Activated T-cell treated with anti-CD3 and anti-CD28 coated beads for 24 hours (primary cell): ENCODE measurements around the gene CCDC89.

Experiments used
- DNase-seq: peaks from one replicate; pipeline ENCODE4 v3.0.0-alpha.2; 2020; ENCODE audit warnings: low read depth

The CCDC89 gene

DNA sequence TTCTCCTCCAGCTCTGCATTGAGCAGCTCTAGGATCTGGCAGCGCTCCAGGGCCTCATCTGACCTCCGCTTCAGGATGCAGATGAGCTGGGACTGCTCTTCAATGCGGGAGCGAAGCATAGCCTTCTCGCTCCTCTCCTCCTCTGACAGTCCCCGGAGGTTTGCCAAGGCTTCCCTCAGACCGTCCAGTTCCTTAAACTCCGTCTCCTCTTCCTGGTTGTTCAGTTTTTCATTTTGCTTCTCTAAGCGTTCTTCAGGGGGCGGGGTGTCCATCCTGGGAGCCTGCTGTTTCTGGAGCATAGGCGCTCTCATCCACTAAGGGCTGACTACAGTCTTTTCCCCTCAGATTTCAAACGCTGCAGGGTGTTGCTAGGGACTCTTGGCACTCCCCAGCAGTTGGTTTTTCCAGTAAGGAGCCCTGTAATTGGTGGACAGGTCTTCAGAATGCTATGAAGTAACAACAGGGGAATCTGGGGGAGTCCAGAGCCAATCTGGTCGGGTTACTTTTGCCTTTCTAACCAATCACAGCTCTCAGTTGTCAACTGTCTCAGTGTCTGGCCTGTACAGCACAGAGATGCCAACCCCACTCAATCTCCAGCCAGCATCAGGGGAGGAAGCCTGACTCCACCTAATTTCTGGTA is at the start of gene CCDC89:
TSS of gene CCDC89 (minus strand) at position 376 of the 640 bp plus-strand sequence. CDS start at position 311, 65 bp downstream.
- DNase-seq, result no peak

DNA sequence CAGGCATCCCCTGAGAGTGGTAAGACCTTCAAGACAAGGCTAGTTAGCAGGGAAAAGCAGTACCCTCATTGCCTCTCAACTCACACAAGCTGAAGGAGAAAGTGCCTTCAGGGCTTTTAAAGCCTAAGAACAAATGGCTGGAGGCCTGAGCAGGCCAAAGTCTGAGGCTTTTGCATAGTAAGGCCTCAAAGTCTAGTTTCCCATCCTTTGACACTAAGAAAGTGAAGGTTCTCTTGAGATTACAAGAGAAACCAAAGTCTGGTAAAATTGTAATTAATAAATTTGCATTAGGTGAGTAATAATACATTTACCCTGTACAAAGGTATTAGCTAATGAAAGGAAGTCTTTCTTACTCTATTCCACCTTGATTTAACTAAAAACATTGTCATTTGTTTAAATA is 47.0 kb upstream of the CCDC89 start:
- DNase-seq, result no peak

DNA sequence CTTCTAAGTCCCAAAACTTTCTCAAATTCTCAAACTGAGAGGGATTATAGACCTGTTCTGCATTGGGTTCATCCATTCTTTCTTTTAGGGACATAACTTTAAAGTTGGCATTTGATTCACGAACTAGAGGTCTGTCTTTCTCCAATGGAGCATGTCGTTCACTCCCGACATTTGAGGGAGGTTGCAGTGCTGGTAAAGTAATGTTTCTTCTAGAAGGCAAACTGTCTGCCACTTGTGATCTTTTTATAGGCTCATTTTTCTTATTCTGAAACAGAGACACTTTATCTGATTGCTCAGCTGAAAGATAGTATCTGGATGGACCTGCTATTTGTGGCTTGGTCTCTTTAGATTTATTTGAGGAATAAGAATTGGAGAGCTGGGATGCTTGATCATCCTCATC is 40.4 kb upstream of the CCDC89 start:
- no peak for DNase-seq

DNA sequence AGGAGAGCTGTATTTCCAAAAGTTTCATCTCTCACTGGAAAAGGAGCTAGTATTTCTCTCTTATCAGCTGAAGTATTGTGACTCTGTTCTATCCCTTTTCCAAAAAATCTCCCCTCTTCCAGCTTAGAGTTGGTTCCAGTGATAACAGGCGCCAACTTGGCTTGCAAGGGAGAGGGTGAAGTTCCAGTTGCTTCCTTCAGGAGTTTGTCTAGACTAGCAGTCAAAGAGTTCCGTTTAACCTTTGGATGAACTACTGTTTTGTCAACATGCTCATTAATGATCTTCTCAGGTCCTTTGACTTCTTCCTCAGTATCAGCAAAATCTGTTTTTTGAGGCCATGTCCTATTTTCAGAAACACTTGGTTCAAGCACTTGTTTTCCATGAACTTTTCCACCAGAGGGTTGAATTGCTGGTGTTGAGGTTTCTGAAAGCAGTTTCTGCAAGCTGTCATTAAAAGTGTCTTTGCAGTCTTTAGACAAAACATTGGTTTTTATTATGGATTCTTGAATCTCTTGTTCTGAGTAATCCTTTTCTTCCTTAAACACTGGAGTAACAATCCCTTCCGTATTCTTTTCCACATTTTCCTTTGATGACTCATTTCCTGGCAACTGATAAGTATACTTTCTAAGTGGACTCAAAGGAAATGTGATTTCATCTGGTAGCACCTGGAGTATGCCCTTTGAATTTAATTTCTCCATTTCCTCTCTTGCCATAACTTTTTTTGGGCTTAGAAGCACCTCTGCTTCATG is 39.7 kb upstream of the CCDC89 start:
- no peak for DNase-seq

DNA sequence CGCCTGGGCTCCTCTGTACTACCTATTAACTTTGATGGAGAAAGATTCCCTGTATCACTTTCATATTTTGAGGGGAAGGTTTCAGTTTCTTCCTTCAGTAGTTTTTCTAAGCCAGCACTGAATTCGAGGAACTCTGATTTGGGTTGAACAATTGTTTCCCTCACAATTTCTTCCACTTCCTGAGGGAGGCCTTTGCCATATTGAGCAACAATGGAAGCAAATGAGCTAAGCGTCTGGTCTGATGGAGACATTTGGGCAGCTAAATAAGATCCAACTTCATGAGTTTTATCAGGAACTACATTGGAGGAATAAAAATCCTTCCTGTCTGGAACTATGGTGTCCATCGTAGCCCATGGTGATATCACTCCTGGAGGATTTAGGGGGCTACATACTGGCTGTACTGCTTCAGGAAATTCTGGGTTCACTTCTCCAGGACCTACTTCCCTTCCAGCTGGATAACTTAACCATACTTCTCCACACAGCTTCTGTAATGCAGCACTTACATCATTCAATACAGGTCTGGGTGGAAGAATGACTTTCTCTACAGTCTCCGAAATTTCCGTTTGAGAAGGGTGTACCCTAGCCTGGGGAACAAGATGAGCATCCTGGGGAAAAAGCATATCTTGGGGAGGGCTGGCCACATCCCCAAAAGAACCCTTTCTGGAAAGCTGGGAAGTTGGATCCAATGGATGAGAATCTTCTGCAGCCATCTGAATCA is 38.9 kb upstream of the CCDC89 start:
- no peak for DNase-seq

DNA sequence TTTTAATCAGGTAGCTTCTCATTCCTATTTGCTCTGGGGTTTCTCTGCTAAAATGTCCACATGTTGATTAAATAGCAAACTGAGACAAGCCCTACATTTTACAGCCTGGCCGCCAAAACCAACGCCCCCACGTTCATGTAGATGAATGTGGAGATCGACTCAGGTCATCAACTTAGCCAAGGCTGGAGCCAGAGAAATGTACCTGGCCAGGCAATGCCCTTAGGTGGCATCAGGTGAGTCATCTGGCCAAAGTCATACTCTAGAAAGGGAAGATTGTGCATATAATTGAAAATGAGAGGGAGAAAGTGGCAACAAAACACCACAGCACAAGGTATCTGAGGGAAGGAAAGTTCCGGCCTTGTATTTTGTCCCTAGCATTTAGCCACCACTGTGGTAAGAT is 37.1 kb upstream of the CCDC89 start:
- no peak for DNase-seq

DNA sequence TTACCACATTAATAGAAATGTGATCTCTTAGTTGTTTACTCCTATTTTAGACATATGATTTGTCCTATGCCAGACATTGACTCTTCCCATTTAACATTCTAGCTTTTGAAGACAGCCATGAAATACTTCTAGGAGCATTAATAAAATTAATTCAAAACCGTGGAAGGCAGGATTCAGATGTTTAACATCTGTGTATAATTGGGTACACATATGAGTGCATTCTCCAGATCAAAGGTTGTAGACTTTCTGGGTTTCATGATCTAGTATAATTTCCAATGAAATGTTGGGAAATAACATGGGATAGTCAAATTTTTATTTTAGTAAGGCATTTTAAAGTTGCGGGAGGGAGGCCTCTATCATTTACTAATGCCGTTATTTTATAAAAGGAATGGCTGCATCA is 35.2 kb upstream of the CCDC89 start:
- DNase-seq, result no peak

DNA sequence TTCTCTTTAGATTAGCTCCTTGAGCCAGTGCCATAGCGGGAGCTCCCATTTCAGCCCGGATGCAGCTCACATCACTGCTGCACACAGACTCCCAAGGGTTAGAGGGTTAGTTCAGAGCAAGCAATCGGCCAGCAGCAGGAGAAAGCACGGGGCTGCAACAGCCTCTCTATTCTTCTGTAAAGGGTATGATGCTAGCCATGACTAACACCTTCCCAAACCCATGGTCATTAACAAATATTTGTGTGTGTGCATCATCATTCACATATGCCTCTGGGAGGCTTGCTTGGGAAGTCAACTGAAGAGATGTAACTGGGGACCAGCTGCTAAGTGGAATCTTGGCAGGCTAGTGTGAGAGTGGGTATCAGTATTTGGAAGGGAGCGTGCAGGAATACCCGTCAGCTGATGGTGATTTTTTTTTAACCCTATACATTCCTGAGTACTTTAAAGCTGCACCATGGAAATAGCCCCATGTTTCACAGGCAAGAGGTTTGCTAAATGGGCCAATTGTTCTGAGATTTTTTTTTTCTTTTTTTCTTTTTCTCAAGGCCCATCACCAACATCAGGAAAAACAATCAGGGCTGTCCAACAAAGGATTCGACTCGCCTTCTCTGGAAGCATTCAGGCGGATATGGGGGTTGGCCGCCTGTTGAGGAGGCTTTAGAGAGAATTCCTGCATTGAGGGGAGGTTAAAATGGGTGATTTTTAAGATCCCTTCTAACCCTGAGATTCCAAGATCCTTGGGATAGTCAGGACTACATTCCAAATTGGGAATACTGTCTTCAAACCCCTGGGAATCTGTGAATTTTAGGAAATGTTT is 33.2 kb upstream of the CCDC89 start:
- DNase-seq, result no peak

DNA sequence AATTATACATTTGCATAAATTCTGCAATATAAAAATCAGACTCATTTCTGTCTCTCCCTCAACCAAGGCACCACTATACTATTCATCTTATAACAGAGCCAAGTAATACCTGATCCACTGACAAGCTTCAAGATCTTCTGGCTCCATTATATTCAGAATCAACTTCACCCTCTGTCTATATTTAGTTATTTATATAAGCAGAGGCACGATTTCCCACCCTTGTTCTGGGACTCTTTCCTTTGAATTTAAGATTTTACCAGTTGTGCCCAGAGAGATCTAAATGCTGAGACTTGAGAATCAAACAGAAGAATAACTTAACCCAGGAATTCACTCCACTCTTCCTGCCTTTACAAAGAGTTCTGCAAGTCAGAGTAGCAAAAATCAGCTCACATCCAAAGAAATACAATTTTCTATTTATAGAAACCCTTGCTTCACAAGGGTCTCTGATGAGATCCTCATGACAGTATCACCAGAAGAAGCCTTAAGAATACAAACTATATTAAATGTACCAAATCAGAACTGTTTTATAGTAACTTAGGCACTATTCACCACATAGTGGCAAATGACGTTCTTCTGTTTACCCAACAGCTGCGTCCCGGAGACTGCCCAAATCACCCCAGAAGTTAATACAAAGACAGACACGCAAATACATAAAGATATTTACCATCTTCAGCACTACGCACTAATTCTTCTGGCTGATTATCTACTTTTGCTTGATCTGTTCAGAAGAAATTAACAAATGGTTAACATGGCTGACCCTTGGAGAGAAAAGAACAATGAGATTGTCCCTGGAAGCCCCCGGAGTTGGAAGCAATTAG is 32.3 kb upstream of the CCDC89 start:
- no peak for DNase-seq

DNA sequence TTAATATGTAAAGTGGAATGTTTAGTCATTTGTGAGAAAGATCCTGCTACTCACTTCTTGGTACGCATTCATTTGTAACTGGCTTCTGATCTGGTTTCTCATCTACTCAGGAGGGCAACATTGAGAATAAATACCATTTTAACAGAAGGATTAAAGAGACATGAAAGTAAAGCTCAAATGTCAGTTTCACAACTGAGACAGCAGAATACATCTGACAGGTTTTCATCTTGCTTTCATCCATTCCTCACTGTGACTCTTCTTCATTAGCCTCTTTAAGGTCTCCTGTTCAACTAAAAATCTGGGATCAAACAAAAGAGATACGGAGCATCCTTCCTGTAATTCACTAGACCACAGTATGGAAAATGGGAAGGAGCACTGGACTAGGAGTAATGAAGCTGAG is 31.4 kb upstream of the CCDC89 start:
- no peak for DNase-seq

DNA sequence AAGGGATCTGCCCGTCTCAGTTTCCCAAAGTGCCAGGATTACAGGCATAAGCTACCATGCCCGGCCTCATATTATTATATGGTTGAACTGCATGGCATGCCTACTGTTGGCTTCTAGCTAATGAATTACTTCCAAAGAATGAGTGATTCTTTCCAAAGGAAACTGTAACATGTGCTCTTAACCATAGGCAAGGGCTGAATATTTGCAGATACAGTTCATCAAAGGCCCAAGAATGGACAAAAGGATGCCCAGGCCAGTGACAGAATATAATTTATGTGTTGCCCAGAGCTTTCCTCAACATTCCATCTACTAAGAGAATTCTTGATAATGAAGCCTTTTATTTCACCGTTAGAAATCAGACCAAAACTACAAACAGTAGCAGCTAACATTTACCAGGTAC is 27.0 kb upstream of the CCDC89 start:
- no peak for DNase-seq

DNA sequence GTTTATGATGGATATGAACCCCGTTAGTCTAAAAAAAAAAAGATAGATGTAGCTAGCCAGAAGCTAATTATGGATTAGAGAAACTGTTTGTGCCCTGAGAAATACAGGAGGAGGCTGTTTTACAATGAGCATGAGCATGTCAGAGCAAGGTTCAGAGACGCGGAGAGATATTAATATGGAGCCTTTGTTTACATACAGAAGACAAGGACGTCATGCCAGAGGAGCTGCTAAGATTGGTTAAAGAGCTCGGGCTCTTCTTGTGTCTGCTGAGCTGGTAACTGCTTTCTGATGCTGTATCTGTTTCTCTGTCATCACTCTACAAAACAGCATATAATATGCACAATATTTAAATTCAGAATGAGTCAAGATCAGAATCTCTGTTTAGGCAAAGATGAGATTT is 24.9 kb upstream of the CCDC89 start:
- DNase-seq, result no peak

DNA sequence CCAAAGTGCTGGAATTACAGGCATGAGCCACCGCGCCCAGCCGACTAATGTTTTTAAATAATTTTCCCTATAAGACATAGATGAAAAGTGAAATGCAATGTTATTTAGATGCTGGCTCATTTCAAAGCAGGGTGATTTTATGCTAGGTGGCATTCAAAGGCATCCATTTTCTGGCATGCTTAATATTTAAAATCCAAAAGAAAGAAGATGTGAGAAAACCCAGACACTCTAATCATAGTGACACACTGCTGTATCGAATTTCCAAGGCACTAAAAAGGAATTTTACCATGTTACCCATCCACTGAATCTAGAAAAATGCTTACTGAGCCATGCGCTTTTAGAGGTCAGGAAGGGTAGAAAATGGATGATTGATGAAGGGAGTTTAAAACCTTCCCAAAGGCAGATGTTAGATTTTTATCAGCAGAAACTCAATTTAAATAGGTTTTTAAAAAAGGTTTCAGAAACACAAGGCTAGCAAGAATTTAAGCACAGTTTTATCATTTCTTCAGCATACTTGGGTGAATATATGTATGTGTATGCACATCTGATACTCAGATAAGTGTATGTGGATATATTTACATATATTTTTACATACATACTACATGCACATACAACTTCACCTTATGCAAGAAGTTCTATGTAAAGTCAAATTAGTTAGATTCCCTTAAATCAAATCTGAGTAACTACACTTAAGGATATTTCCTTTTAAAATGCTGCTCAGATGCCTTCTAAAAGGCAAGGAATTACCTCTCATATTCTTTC is 24.1 kb upstream of the CCDC89 start:
- no peak for DNase-seq

DNA sequence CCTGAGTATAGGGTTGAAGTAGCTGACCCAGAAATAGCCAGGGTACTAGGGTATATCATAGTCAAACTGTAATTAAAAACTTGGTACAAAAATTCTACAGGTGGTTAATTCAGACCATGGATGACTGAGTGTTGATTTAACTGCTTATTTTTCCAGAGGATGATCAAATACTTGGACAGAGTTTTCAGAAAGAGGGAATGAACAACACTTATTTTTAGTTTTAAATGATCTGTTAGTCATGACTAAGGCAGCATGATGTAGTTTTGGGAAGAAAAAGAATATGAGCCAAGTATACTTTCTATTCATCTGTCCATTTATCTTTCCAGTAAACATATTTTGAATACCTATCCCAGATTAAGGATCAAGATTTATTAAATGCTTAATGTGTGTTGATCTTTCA is 19.8 kb upstream of the CCDC89 start:
- DNase-seq, result no peak

DNA sequence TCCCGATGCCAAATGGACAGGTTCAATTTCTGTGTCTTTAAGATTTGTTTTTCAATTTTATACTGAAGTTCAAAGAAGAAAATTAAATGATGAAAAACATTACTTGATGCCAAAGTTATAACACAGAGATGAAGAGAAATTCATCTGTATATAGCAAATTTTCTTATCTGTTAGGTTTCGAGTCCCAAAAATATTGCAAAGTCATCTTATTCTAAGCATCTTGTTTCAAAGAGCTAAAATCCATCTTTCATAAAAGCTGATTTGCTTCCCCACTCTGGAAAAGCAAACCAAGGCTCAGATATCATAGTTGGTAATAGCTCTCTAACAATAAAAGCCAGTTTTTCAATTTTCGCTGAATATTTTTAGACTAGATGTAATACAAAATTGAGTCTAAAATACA is 19.0 kb upstream of the CCDC89 start:
- DNase-seq, result no peak

DNA sequence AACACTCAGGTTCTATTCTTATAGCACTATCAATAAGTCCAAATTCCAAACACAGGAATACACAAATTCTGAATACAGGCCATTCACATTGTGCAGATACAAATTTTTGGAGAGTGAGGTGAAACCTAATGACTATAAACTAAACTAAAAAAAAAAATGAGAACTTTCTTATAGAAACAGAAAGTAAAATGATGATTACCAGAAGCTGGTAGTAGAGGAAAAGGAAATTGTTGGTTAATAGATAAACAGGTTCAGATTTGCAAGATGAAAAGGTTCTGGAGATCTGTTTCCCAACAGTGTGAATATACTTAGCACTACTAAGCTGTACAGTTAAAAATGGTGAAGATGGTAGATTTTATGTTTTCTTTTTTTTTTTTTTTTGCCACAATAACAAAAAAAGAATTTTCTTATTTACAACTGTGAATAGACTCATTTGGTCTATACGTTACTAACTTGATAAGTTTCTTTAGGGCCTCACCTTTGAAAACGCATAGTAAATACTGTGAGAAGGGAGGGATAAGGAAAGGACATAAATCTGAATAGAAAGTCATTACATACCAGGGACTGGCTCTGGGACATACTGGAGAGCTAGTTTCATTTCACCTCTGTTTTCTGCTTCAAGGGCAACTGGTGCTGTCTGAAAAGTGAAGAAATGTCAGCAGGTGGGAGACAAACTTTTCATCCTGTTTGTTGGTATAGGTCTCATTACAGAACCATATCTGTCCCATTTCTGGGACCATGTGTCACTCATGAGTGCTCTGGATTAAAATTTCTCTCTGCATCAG is 14.2 kb upstream of the CCDC89 start:
- no peak for DNase-seq

DNA sequence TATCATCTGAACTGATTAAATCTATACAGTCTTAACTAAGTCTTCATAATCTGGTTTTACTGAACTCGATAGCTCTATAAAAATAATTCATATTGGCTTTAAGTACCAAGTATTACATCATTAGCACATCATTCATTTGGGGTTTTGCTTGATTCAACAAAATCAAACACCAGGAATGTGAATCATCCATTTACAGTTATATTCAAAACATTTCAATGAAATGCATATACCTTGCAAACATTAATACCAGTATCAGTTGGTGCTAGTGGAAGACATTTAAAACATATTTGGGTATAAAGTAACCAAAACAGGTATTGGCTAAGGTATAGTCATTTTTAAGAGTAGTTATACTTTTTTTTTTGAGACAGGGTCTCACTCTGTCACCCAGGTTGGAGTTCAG is 12.2 kb upstream of the CCDC89 start:
- DNase-seq, result no peak

DNA sequence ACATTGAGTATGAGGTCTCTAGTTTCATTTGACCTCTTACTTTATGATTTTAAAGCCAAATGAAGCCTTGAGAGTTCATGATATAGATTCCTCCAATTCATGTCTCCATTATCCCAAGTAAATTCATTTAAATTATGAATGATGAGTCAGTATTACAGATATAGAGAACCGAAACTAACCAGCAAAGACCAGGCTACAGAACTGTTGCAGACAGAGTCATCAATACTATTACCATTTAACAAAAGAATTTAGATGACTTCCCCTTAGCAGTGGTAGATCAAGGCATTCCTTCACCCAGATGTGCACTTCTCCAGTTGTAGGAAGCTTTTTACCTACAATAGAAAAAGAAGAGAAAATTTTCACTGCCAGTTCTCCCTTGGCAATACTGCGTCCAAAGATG is 11.8 kb upstream of the CCDC89 start:
- no peak for DNase-seq

DNA sequence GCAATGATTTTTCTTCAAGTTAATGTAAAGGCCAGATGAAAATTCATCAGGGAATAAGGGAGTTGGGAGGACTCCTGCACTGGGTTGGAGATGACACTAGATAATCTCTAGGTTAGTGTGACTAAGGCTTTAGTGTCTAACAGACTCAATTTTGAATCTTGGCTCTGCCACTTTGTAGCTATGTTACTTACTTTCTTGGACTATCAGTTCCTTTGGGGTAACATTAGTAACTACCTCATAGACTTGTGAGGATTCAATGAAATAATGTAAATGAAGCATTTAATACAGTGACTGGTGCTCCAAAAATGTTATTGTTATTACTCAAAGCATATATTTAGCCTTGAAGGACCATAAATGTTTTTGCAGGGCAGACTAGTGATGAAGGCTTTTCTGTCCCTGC is 9.6 kb upstream of the CCDC89 start:
- no peak for DNase-seq

DNA sequence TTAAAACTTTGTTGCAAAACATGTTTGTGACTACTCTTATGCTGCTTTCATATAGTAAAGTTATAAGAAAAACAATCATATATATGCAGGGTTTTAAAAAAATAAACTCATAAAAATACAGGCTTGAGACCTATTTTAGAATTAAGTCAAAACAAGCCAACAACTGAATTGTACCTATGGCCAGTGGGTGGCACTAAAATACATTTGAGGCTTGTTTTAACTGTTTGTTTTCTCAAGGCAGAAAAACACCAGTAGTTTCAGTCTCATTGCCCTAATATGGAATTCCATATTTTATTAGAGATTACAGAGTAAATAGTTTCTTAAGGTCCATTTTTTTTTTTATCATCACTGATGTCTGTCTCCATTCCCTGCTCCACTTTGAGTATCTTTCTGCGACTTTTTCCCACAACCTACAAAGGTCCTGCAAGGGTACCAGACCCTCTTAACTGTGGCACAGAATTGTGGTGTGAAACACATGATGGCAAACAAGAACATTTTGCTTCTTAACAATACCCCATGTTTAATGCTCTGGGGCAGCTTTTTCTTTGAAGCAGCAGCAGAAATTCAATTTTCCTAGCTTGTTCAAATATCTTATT is 8.5 kb upstream of the CCDC89 start:
- DNase-seq, result no peak
